Right renal pelvis (tissue), 4 donors: Measurements from ENCODE around the gene OR9G4. TPM values are rescaled to one million over a fixed set of nuclear protein-coding genes. Genes with fewer than 3 reads are reported as not detected.

ENCODE experiments used
- DNase-seq, 4 donors: peaks; one replicate each; pipeline ENCODE4 v3.0.0-alpha.2; 2013; ENCODE audit warnings: low read depth in 4 of 4, low spot score in 3 of 4, missing footprints in 1 of 4
- polyA plus RNA-seq, 4 donors: library from polyadenylated mRNA; unstranded; fragments of 120-200 nt; gene quantifications; one replicate each; pipeline ENCODE4 v1.2.1, GENCODE V29; 2013; ENCODE audit not compliant: insufficient read length in 4 of 4

OR9G4 gene
- polyA plus RNA-seq = not detected

DNA sequence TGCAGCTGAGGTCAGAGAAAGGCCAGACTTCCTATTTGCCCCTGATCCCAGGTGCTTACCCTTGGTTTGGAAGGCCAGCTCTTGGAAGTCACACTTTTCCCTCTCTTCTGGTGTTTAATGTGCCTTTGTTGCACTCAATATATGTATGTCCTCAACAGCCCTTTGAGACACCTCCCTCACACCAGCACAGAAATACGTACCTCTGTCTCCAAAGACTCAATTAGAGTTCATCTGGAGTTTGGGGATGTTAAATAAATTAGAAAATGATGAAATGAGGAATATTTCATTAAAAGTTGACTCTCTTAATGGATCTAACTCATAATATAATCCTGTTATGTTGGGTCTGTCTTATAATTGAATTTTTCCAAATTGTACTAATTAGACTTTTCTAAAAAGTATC is at the start of gene OR9G4:
TSS of gene OR9G4 (minus strand) at position 101 of the 400 bp plus-strand sequence. CDS start 4,931 bp downstream, outside the sequence.
- DNase-seq = no peak

GRCh38 chr11:56783448-56784041 is 35.0 kb upstream of the OR9G4 start:
- peak; percentile 10 to 26 (median 14) for DNase-seq

DNA sequence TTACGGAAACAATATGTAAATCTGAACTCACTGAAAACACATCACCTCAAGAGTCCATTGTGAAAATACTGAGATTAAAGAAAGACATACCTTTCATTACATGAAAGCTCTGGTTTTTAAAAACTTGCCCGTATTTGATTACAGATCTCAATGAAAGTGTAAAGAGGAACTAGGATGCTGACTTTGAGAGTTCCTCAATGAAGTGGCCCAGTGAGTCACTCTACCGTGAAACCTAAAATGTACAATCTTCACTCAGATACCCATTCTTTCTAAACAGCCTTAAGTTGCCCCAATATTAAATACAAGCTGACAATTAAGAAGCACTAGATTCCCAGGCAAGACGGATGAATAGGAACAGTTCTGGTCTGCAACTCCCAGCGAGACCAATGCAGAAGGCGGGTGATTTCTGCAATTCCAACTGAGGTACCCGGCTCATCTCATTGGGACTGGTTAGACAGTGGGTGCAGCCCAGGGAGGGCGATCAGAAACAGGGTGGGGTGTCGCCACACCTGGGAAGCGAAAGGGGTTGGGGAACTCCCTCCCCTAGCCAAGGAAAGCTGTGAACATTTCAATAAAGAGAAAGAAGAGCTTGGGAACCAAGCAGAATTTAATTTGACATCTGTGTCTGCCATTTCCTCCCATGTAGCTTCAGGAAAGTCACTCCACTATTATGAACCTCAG is 33.8 kb upstream of the OR9G4 start:
- no peak for DNase-seq

DNA sequence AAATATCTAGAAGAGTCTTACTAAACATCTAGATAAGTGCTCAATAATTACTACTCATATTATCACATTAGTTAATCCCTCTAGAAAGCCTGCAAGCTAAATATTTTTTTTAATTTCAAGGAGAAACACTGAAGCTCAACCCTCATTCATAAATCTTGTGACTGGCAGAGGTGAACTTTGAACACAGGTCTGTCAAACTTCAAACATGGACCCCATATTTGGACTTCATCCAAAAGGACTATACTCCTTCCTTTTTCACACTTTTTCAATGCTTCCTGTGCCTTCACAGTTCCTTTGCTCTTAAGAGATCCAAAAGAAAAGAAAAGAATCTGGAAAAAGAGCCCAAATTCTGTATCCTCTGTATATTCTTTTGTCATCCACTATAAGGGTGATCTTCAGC is 28.3 kb upstream of the OR9G4 start:
- no peak for DNase-seq

DNA sequence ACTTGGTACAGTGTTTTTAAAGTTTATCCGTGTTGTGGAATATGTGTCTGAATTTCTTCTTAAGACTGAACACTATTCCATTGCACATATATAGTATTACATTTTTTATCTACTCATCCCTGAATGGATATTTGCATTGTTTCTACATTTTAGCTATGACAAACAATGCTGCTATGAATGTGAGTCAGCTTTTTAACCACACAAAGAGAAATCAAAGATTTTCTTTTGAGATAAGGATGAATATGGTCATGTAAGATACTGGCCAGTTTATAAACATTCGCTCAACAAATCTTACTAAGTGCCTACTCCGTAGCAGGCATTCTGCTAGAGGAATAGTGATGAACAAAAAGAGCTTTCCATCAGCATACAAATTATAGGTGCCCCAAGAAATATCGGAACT is 16.5 kb upstream of the OR9G4 start:
- no peak for DNase-seq

- DNase-seq = no peak
Measured at GRCh38 chr11:56751480-56751879, 3.0 kb upstream of the OR9G4 start.

GRCh38 chr11:56750190-56750589 is 1.7 kb upstream of the OR9G4 start:
- DNase-seq = no peak

- no peak for DNase-seq
Measured at GRCh38 chr11:56740886-56741285, 7.6 kb downstream of the OR9G4 start.

DNA sequence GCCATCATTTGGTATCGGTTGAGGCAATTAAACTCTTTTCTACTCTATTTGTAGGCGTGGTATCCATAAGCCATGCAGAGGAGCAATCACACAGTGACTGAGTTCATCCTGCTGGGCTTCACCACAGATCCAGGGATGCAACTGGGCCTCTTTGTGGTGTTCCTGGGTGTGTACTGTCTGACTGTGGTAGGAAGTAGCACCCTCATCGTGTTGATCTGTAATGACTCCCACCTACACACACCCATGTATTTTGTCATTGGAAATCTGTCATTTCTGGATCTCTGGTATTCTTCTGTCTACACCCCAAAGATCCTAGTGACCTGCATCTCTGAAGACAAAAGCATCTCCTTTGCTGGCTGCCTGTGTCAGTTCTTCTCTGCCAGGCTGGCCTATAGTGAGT is 8.4 kb downstream of the OR9G4 start:
- DNase-seq = no peak

DNA sequence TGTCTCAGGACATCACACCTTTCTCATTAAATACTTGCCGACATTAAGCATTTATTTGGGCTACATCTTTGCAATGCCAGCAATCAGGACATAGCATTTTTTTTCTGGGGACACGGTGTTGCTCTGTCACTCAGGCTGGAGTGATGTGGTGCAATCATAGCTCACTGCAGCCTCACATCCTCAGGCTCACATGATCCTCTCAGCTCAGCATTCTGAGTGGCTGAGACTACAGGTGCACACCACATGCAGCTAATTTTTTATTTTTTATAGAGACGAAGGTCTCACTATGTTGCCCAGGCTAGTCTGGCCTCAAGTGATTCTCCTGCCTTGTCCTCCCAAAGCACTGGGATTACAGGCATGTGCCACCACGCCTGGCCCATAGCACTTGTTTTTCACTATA is 28.0 kb downstream of the OR9G4 start:
- no peak for DNase-seq

DNA sequence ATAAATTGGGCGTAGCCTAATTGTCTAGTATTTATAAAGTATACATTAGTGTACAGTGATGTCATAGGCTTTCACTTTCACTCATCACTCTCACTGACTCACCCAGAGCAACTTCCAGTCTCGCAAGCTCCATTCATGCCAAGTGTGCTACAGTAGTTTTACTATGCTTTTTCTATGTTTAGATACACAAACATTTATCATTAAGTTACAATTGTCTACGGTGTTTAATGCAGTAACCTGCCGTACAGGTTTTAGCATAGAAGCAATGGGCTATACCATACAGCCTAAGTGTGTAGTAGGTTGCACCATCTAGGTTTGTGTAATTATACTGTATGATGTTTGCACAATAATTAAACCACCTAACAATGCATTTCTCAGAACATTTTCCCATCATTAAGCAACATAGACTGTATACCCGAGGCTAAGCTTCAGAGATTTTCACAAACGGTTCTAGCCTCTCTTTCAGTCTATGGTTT is 32.1 kb downstream of the OR9G4 start:
- no peak for DNase-seq

DNA sequence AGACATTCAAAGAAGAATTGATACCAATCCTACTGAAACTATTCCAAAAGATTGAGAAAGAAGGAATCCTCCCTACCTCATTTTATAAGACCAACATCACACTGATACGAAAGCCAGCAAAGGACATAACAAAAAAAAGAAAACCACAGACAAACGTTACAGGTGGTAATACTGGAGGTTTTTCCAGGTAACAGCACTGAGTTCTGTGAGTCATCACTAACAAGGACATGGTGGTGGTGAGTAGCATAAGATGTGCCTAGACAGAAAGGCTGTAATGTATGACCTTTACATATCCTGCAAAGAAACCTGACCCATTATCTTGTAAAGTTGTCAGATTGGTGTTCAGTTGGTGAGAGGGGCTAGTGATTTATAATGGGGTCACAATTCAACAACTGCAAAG is 34.3 kb downstream of the OR9G4 start:
- DNase-seq = no peak

DNA sequence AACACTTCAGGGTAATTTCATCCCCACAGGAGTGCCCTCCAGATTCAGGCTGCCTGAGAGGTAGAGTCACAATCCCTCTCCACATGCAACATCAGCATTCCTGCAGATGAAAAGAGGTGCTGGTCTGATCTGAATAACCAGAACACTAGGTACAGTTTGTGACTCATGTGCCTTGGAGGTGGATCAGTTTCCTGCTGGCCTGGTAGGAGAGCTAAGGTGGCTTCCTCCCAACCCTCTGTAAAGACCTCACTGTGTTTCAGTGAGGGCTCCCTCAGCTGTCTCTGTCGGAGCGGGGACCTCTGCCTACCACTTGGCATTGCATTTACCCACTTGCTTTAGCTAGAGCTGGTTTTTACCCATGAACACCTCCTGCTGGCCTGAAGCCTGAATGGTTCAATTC is 42.0 kb downstream of the OR9G4 start:
- DNase-seq = no peak

- DNase-seq = no peak
Measured at GRCh38 chr11:56705784-56706396, 42.6 kb downstream of the OR9G4 start.

DNA sequence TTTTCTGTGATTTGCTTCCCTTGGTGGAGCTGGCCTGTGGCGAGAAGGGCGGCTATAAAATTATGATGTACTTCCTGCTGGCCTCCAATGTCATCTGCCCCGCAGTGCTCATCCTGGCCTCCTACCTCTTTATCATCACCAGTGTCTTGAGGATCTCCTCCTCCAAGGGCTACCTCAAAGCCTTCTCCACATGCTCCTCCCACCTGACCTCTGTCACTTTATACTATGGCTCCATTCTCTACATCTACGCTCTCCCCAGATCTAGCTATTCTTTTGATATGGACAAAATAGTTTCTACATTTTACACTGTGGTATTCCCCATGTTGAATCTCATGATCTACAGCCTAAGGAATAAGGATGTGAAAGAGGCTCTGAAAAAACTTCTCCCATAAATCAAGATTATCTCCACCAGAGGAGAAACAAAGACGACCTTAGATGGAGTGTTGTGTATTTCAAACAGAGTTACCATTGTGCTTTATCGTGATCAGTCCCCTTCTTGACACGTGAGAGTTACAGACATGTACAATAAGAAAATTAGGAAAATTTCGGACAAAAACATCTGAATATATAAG is 47.5 kb downstream of the OR9G4 start:
- no peak for DNase-seq

GRCh38 chr11:56700242-56700913 is 48.1 kb downstream of the OR9G4 start:
- no peak for DNase-seq

DNA sequence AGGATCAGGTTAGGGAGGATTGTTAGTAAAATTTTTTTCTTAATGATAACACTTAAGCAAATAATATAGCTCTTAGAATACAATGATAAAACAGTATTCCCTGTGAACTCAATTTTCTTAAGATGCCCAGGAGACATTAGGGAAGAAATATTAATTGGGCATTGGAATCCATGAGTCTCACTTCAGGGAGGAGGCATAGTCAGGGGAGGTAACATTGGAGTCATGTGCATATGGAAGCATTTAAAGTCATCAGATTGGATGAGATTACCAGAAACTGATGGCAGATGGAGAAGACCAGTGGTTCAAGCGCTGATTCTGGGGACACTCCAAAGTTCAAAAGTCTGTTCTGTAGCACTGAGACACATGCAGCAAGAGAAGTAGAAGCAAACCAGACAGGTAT is 49.7 kb downstream of the OR9G4 start, which contains the start of gene OR9G1:
TSS of gene OR9G1 (plus strand) at position 301 of the 400 bp plus-strand sequence. CDS start 1,293 bp downstream, outside the sequence.
- no peak for DNase-seq

- DNase-seq = no peak
Measured at GRCh38 chr11:56693428-56693827, 55.1 kb downstream of the OR9G4 start.
